Spleen (tissue), 11 donors: ENCODE results near the gene CRACDL. TPM values are rescaled to one million over a fixed set of nuclear protein-coding genes. Genes with fewer than 3 reads are reported as not detected.

Source experiments
- DNase-seq: peaks from one replicate; pipeline ENCODE4 v3.0.0-alpha.2; 2020
- H3K27ac ChIP-seq, 8 donors: fragments of 200-600 bp; sonication (generic) in 7 of 8; 1 replicate in 4 of 8; 2 replicates in 4 of 8; pipeline versions ENCODE4 v1.5.0 to v1.8.0; 2016 to 2021; ENCODE audit warnings: inconsistent platforms in 4 of 8, mild to moderate bottlenecking in 4 of 8, moderate library complexity in 1 of 8
- H3K27me3 ChIP-seq, 7 donors: fragments of 200-600 bp; sonication (generic) in 6 of 7; replicated peaks in 1 of 7; 1 replicate in 4 of 7; 2 replicates in 3 of 7; pipeline versions ENCODE4 v1.5.0 to v1.8.0; 2016 to 2021; ENCODE audit warnings: inconsistent platforms in 3 of 7, mild to moderate bottlenecking in 1 of 7
- H3K36me3 ChIP-seq, 6 donors: fragments of 200-600 bp; sonication (generic) in 5 of 6; 1 replicate in 4 of 6; 2 replicates in 2 of 6; pipeline versions ENCODE4 v1.5.0 to v1.8.0; 2016 to 2021; ENCODE audit warnings: inconsistent platforms in 2 of 6
- H3K4me1 ChIP-seq, 6 donors: fragments of 200-600 bp; sonication (generic) in 5 of 6; 1 replicate in 3 of 6; 2 replicates in 3 of 6; pipeline versions ENCODE4 v1.5.0 to v1.8.0; 2016 to 2021; ENCODE audit warnings: inconsistent platforms in 3 of 6
- H3K4me3 ChIP-seq, 8 donors: fragments of 200-600 bp; sonication (generic) in 7 of 8; 1 replicate in 4 of 8; 2 replicates in 4 of 8; pipeline versions ENCODE4 v1.5.0 to v1.8.0; 2016 to 2021; ENCODE audit warnings: inconsistent platforms in 4 of 8, mild to moderate bottlenecking in 4 of 8, moderate library complexity in 2 of 8
- H3K9me3 ChIP-seq, 8 donors: fragments of 200-600 bp; sonication (generic) in 7 of 8; 1 replicate in 4 of 8; 2 replicates in 4 of 8; pipeline versions ENCODE4 v1.5.0 to v1.8.0; 2016 to 2021; ENCODE audit warnings: inconsistent platforms in 4 of 8
- POLR2A ChIP-seq, 3 donors: fragments of 450-650 bp; IDR thresholded peaks; one replicate each; pipeline ENCODE4 v1.5.1; 2017; ENCODE audit warnings: antibody characterized with exemption in 3 of 3, mild to moderate bottlenecking in 1 of 3
- POLR2AphosphoS5 ChIP-seq, 3 donors: sonication (generic); formaldehyde crosslinking; IDR thresholded peaks; one replicate each; pipeline ENCODE4 v1.5.1; 2017; ENCODE audit warnings: antibody characterized with exemption in 3 of 3
- WGBS, 5 donors: extraction: QIAGEN DNeasy Blood & Tissue Kit in 3 of 5; methylation state at CpG; one replicate each; pipeline versions ENCODE4 v1.1.5 to v1.1.7; 2013 to 2018; 5-methylcytosine and 5-hydroxymethylcytosine counted together
- intact Hi-C: fragments of 100-400 bp; cut with DNase I; formaldehyde crosslinking; loops from one replicate; pipeline ENCODE4 v1.15.0; 2023; ENCODE audit warnings: low total_unique reads
- polyA plus RNA-seq, 3 donors: library from polyadenylated mRNA; stranded (reverse); fragments of 200-250 nt; gene quantifications; one replicate each; pipeline ENCODE4 v1.2.1, GENCODE V29; 2013
- total RNA-seq, 7 donors: library from RNA; depleted of rRNA in 3 of 7; stranded (reverse); fragments of >200 nt in 3 of 7; fragmentation: NEBNext Ultra II Directional in 4 of 7; extraction: Animal tissue kit (Norgen Biotek cat#: 25700) in 4 of 7; gene quantifications; one replicate each; pipeline versions ENCODE4 v1.1.0 to v1.2.1, GENCODE V29; 2016 to 2021
- TF ChIP-seq, protein P1 (sequence below), 11 experiments: fragments of 200-600 bp in 7 of 11; fragments of 450-650 bp in 4 of 11; sonication (generic) in 4 of 11; IDR thresholded peaks in 8 of 11; conservative IDR thresholded peaks in 3 of 11; 1 replicate in 7 of 11; 2 replicates in 4 of 11; pipeline versions ENCODE4 v1.4.0 to v1.8.0; 2016 to 2021; ENCODE audit warnings: antibody characterized with exemption in 11 of 11, inconsistent platforms in 4 of 11, mild to moderate bottlenecking in 1 of 11
- donor health status: healthy with polysubstance abuse.
- donor health status: DM: no; HTN: no; CAD: no; lungs with moderate emphysema.
- donor health status: DM: no; HTN: no; CAD: no.
- donor health status: Bipolar disorder and iron deficiency.
- donor health status: healthy.
- donor health status: DM: no; HTN: no; CAD: no.
- donor health status: DM: yes; HTN: yes; CAD: no.

CRACDL gene
- total and polyA plus RNA-seq, 10 donors, result 0.52 to 5.1 (median 1.4) TPM

DNA sequence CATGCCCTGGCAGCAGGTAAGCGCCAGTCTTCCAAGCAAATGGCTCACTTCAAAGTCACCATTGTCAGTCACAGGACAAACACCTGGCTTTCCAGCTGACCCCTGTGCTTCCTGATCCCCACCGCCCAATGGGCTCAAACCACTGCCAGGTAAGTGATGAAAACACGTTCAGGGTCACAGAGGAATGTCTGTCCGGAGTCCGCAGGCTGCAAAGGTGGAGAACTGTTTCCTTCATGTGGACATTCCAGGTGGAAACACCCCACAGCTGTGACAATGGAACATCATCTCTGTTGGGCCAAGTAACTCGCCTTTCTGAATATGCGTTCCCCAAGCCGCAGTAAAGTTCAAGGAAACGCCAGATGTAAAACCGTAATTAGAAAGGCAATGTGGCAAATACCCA, 86.0 kb downstream of the CRACDL start:
- H3K4me1 ChIP-seq, result no peaks in the 10 kb centered on the region
- H3K4me3 ChIP-seq, result no peak overlapping the region
- H3K27me3 ChIP-seq, result peaks cover 0 to 22% (median 0%) of the 10 kb centered on the region in 7 donors
- H3K9me3 ChIP-seq, result peaks cover 0 to 5% (median 2%) of the 10 kb centered on the region in 8 donors
- 81 to 94% (median 88%) methylated on average over 7 to 10 of the region's 10 CpGs for WGBS, 5 donors
- DNase-seq, result no peak
- intact Hi-C loops, result no loop called here
- TF ChIP-seq POLR2AphosphoS5 (IDR thresholded peaks at IDR 0.05), result no peak
- TF ChIP-seq POLR2A (IDR thresholded peaks at IDR 0.05), result no peak
- TF ChIP-seq, protein P1, sequence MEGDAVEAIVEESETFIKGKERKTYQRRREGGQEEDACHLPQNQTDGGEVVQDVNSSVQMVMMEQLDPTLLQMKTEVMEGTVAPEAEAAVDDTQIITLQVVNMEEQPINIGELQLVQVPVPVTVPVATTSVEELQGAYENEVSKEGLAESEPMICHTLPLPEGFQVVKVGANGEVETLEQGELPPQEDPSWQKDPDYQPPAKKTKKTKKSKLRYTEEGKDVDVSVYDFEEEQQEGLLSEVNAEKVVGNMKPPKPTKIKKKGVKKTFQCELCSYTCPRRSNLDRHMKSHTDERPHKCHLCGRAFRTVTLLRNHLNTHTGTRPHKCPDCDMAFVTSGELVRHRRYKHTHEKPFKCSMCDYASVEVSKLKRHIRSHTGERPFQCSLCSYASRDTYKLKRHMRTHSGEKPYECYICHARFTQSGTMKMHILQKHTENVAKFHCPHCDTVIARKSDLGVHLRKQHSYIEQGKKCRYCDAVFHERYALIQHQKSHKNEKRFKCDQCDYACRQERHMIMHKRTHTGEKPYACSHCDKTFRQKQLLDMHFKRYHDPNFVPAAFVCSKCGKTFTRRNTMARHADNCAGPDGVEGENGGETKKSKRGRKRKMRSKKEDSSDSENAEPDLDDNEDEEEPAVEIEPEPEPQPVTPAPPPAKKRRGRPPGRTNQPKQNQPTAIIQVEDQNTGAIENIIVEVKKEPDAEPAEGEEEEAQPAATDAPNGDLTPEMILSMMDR (IDR thresholded peaks at IDR 0.05 in 8 of 11, conservative IDR thresholded peaks at IDR 0.05 in 3 of 11), result no peak
- no peak overlapping the region for H3K27ac ChIP-seq
- H3K36me3 ChIP-seq, result no peaks in the 10 kb centered on the region

DNA sequence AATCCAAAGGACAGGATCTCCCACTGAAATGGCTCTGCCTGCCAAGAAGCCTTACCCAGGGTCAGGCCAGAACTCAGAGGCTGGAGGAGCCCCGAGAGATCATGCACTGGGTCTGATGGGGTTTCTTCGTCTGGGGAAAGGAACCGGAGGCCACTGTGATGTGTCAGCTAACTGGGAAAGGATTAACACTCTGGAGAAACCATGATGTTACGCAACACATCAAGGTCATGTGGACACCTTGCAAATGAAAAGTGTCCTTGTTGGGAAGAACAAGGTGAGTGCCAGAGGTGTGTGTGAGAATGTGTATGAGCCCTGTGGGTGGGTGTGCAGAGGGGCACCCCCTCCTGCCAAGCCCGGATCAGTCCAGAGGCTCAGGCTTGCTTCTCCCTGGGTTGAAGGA, 86.9 kb downstream of the CRACDL start:
- Histone ChIP-seq H3K27ac (no peak overlapping the region), H3K4me3 (no peak overlapping the region), H3K9me3 (no peaks in the 10 kb centered on the region), H3K4me1 (no peaks in the 10 kb centered on the region), H3K36me3 (no peaks in the 10 kb centered on the region), H3K27me3 (peaks cover 0 to 22% (median 0%) of the 10 kb centered on the region in 7 donors)
- intact Hi-C loops, result no loop called here
- WGBS, 5 donors, result 79 to 95% (median 89%) methylated on average over 5 of the region's 5 CpGs
- TF ChIP-seq, protein P1 (IDR thresholded peaks at IDR 0.05 in 8 of 11, conservative IDR thresholded peaks at IDR 0.05 in 3 of 11), result no peak
- no peak for TF ChIP-seq POLR2A (IDR thresholded peaks at IDR 0.05)
- no peak for TF ChIP-seq POLR2AphosphoS5 (IDR thresholded peaks at IDR 0.05)
- DNase-seq, result no peak

DNA sequence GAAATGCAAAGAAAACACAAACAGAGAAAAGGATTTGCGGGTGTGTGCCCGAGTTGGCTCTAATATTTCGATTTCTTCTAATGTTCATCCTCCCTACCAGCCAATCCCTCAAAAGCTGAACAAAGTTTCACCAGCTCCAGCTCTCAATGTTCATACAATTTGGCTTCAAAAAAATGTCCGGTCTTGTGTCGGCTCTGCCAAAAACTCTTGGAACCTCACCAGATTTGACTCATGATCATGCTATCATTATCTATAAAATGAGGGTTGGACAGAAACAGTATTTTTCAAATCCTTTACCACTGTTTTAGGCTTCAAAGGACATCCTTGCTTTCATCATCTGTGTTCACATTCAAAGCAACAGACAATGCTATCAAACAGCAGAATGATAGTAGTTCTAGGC, 88.2 kb downstream of the CRACDL start:
- TF ChIP-seq, protein P1 (IDR thresholded peaks at IDR 0.05 in 8 of 11, conservative IDR thresholded peaks at IDR 0.05 in 3 of 11), result no peak
- Histone ChIP-seq H3K27me3 (peaks cover 0 to 22% (median 0%) of the 10 kb centered on the region in 7 donors), H3K4me1 (no peaks in the 10 kb centered on the region), H3K4me3 (no peak overlapping the region), H3K36me3 (no peaks in the 10 kb centered on the region), H3K9me3 (no peaks in the 10 kb centered on the region), H3K27ac (no peak overlapping the region)
- WGBS, 5 donors, result 73 to 93% (median 86%) methylated on average over 5 of the region's 5 CpGs
- intact Hi-C loops, result no loop called here
- DNase-seq, result no peak

DNA sequence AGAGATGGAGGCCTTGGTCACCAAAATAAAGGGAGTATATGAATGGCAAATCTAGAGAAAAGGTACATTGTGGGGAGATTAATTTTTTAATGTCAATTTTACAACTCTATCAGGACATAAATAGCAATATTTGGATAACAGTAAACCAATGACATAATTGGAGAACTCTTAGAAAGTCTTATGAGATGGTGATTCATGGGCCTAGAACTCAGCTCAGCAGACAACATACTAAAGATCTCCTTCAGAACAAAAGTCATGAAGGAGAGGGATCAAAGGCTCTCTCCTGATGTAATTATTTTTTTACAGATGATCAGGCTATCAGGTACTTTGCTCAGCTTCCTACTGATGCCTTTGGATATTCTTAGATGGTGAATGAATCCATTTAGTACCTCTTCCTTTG, 90.0 kb downstream of the CRACDL start:
- TF ChIP-seq, protein P1 (IDR thresholded peaks at IDR 0.05 in 8 of 11, conservative IDR thresholded peaks at IDR 0.05 in 3 of 11), result no peak
- TF ChIP-seq POLR2AphosphoS5 (IDR thresholded peaks at IDR 0.05) (no peak), POLR2A (IDR thresholded peaks at IDR 0.05) (no peak)
- intact Hi-C loops, result no loop called here
- DNase-seq, result no peak

More for the DNA sequence above, 90.0 kb downstream of the CRACDL start:
- Histone ChIP-seq H3K36me3 (no peaks in the 10 kb centered on the region), H3K27me3 (peaks cover 0 to 12% (median 0%) of the 10 kb centered on the region in 7 donors), H3K4me3 (no peak overlapping the region), H3K4me1 (no peaks in the 10 kb centered on the region), H3K27ac (no peak overlapping the region), H3K9me3 (no peaks in the 10 kb centered on the region)
